ENCODE results near the gene IL22RA2.

DNA sequence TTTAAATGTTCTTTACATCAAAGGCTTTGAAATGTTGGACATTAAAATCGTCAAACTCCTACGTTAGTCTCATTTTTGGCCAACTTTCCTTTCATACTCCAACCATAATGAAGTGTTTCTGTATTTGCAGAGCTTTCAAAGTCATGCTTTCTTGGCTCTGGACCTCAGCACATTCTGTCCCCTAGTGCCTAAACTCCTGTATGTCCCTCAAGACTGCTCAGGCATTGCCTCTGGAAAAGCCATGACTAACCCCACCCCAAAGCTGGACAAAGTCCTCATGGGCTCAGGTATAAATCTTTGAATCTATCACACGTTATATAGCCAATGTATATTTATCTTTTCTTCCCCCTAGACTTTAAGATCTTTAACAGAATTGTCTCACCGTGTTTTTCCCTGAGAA, 26.8 kb upstream of the IL22RA2 start:
- TF ChIP-seq, protein P1, sequence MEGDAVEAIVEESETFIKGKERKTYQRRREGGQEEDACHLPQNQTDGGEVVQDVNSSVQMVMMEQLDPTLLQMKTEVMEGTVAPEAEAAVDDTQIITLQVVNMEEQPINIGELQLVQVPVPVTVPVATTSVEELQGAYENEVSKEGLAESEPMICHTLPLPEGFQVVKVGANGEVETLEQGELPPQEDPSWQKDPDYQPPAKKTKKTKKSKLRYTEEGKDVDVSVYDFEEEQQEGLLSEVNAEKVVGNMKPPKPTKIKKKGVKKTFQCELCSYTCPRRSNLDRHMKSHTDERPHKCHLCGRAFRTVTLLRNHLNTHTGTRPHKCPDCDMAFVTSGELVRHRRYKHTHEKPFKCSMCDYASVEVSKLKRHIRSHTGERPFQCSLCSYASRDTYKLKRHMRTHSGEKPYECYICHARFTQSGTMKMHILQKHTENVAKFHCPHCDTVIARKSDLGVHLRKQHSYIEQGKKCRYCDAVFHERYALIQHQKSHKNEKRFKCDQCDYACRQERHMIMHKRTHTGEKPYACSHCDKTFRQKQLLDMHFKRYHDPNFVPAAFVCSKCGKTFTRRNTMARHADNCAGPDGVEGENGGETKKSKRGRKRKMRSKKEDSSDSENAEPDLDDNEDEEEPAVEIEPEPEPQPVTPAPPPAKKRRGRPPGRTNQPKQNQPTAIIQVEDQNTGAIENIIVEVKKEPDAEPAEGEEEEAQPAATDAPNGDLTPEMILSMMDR (IDR thresholded peaks at IDR 0.05) = no peak
- no peak for TF ChIP-seq POLR2AphosphoS5 (IDR thresholded peaks at IDR 0.05)
- no peak for TF ChIP-seq POLR2A (IDR thresholded peaks at IDR 0.05)
